Neural progenitor cell (in vitro differentiated cells): ENCODE data around the gene CCDC6. TPM values are rescaled to one million over a fixed set of nuclear protein-coding genes. Genes with fewer than 3 reads are reported as not detected.

Experiments used
- DNase-seq: peaks from one replicate; pipeline ENCODE4 v3.0.0-alpha.2; 2016; ENCODE audit warnings: low spot score
- H2AFZ ChIP-seq: fragments of 200-600 bp; sonication (generic); replicated peaks from 2 replicates; pipeline ENCODE4 v1.6.1; 2016; ENCODE audit warnings: antibody characterized with exemption
- H3F3A ChIP-seq: fragments of 200-600 bp; sonication (generic); 2 replicates; pipeline ENCODE4 v1.6.1; 2016; ENCODE audit warnings: antibody characterized with exemption, low read depth
- H3K27ac ChIP-seq: fragments of 200-600 bp; sonication (generic); 2 replicates; pipeline ENCODE4 v1.5.1; 2016; ENCODE audit warnings: mild to moderate bottlenecking
- H3K27me3 ChIP-seq: fragments of 200-600 bp; sonication (generic); 2 replicates; pipeline ENCODE4 v1.6.1; 2016; ENCODE audit warnings: mild to moderate bottlenecking, moderate library complexity
- H3K36me3 ChIP-seq: fragments of 200-600 bp; sonication (generic); 2 replicates; pipeline ENCODE4 v1.5.1; 2016
- H3K4me1 ChIP-seq: fragments of 200-600 bp; sonication (generic); 2 replicates; pipeline ENCODE4 v1.6.1; 2016; ENCODE audit warnings: mixed run types
- H3K4me2 ChIP-seq: fragments of 200-600 bp; sonication (generic); 2 replicates; pipeline ENCODE4 v1.6.1; 2016
- H3K4me3 ChIP-seq: fragments of 200-600 bp; sonication (generic); 2 replicates; pipeline ENCODE4 v1.5.1; 2016
- H3K79me2 ChIP-seq: fragments of 200-600 bp; sonication (generic); 2 replicates; pipeline ENCODE4 v1.6.1; 2016; ENCODE audit warnings: low read depth
- H3K9ac ChIP-seq: fragments of 200-600 bp; sonication (generic); 2 replicates; pipeline ENCODE4 v1.6.1; 2016
- H3K9me3 ChIP-seq: fragments of 200-600 bp; sonication (generic); 2 replicates; pipeline ENCODE4 v1.5.1; 2016; ENCODE audit warnings: low read depth
- H4K20me1 ChIP-seq: fragments of 200-600 bp; sonication (generic); 2 replicates; pipeline ENCODE4 v1.6.1; 2016; ENCODE audit warnings: low read depth
- H3K27ac Mint-ChIP-seq: 3 replicates; pipeline ENCODE4 v1.8.0; 2021; ENCODE audit warnings: mixed read lengths
- H3K27me3 Mint-ChIP-seq: 2 replicates; pipeline ENCODE4 v1.8.0; 2022; ENCODE audit warnings: low read depth, mild to moderate bottlenecking, inconsistent platforms, moderate library complexity, mixed read lengths; ENCODE audit not compliant: insufficient read depth
- H3K36me3 Mint-ChIP-seq: 3 replicates; pipeline ENCODE4 v1.8.0; 2021; ENCODE audit warnings: mixed read lengths
- H3K4me1 Mint-ChIP-seq: 3 replicates; pipeline ENCODE4 v1.8.0; 2021; ENCODE audit warnings: mixed read lengths
- H3K4me3 Mint-ChIP-seq: 3 replicates; pipeline ENCODE4 v1.8.0; 2021; ENCODE audit warnings: mild to moderate bottlenecking, moderate library complexity, mixed read lengths
- H3K9me3 Mint-ChIP-seq: 3 replicates; pipeline ENCODE4 v1.8.0; 2020; ENCODE audit warnings: mixed read lengths
- CTCF ChIP-seq: fragments of 200-600 bp; sonication (generic); IDR thresholded peaks from 2 replicates; pipeline ENCODE4 v1.5.1; 2017; ENCODE audit warnings: antibody characterized with exemption, mild to moderate bottlenecking
- EZH2 ChIP-seq: fragments of 200-600 bp; sonication (generic); IDR thresholded peaks from 2 replicates; pipeline ENCODE4 v1.6.1; 2017; ENCODE audit warnings: antibody characterized with exemption, mild to moderate bottlenecking, moderate library complexity
- EZH2phosphoT487 ChIP-seq: fragments of 200-600 bp; sonication (generic); IDR thresholded peaks from 2 replicates; pipeline ENCODE4 v1.6.1; 2017; ENCODE audit warnings: antibody characterized with exemption
- total RNA-seq: library from RNA; depleted of rRNA; stranded (reverse); fragments of >200 nt; gene quantifications from 2 replicates; pipeline ENCODE4 v1.2.3, GENCODE V29; 2015; ENCODE audit warnings: low replicate concordance

CCDC6 gene
- total RNA-seq, 1 donor from 2014 or later = 29.4 TPM

GRCh38 chr10:59879363-59879913, 26.9 kb downstream of the CCDC6 start:
- H4K20me1 ChIP-seq = peaks cover 28% of the 10 kb centered on the region

GRCh38 chr10:59878915-59879314, 27.4 kb downstream of the CCDC6 start:
- H3K27ac ChIP-seq = no peak overlapping the region
- TF ChIP-seq EZH2phosphoT487 (no peak), EZH2 (no peak), CTCF (no peak)
- no peaks in the 10 kb centered on the region for H3K27me3 Mint-ChIP-seq
- no peaks in the 10 kb centered on the region for H3K4me1 Mint-ChIP-seq
- no peak overlapping the region for H2AFZ ChIP-seq
- DNase-seq = no peak
- no peak overlapping the region for H3K9ac ChIP-seq
- no peak overlapping the region for H3K4me3 ChIP-seq
- H3K27me3 ChIP-seq = no peaks in the 10 kb centered on the region
- peaks cover 9% of the 10 kb centered on the region for H3K36me3 Mint-ChIP-seq
- no peak overlapping the region for H3K4me3 Mint-ChIP-seq
- H3K79me2 ChIP-seq = peaks cover 94% of the 10 kb centered on the region
- H3K4me2 ChIP-seq = no peak overlapping the region
- peaks cover 8% of the 10 kb centered on the region for H3K9me3 Mint-ChIP-seq
- H3K27ac Mint-ChIP-seq = no peak overlapping the region
- peaks cover 16% of the 10 kb centered on the region for H3K4me1 ChIP-seq
- H3K36me3 ChIP-seq = no peaks in the 10 kb centered on the region
- no peaks in the 10 kb centered on the region for H3F3A ChIP-seq
- H3K9me3 ChIP-seq = no peaks in the 10 kb centered on the region
- H4K20me1 ChIP-seq = peaks cover 24% of the 10 kb centered on the region

More at GRCh38 chr10:59879363-59879913, 26.9 kb downstream of the CCDC6 start:
- peaks cover 4% of the 10 kb centered on the region for H3K36me3 ChIP-seq
- no peaks in the 10 kb centered on the region for H3K27me3 ChIP-seq
- H3K4me1 Mint-ChIP-seq = no peaks in the 10 kb centered on the region
- no peak overlapping the region for H2AFZ ChIP-seq
- H3K9me3 ChIP-seq = no peaks in the 10 kb centered on the region
- no peak overlapping the region for H3K4me3 Mint-ChIP-seq
- no peak for DNase-seq
- peaks cover 94% of the 10 kb centered on the region for H3K79me2 ChIP-seq
- no peak overlapping the region for H3K27ac Mint-ChIP-seq
- H3F3A ChIP-seq = no peaks in the 10 kb centered on the region
- H3K27me3 Mint-ChIP-seq = no peaks in the 10 kb centered on the region
- no peak overlapping the region for H3K9ac ChIP-seq
- H3K4me1 ChIP-seq = peaks cover 22% of the 10 kb centered on the region
- no peak overlapping the region for H3K27ac ChIP-seq
- TF ChIP-seq EZH2 = no peak
- TF ChIP-seq CTCF = no peak
- TF ChIP-seq EZH2phosphoT487 = no peak
- peaks cover 12% of the 10 kb centered on the region for H3K36me3 Mint-ChIP-seq
- no peak overlapping the region for H3K4me3 ChIP-seq
- H3K4me2 ChIP-seq = no peak overlapping the region
- peaks cover 8% of the 10 kb centered on the region for H3K9me3 Mint-ChIP-seq

DNA sequence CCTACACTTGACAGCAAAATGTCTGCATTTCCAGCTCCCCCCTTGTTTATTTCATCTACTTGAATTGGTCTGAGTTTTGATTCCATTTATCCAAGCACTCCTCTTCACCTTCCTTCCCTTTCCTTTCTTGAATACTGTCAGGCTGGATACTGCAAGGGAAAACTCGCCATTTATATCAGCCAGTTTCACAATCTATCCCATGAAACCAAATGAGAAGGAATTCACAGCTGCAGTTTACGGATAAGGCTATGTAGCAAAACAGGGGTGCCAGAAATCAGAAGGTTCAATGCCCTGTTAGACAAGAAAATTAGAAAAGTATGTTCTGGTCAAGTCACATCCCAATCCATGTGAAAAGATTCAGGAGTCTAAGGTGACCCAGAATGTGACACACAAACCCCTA, 28.1 kb downstream of the CCDC6 start:
- Histone ChIP-seq H3F3A (no peaks in the 10 kb centered on the region), H3K27ac (no peak overlapping the region), H3K4me2 (no peak overlapping the region), H2AFZ (no peak overlapping the region), H3K4me3 (no peak overlapping the region), H3K36me3 (no peaks in the 10 kb centered on the region), H3K4me1 (peaks cover 14% of the 10 kb centered on the region), H3K9me3 (no peaks in the 10 kb centered on the region), H4K20me1 (peaks cover 21% of the 10 kb centered on the region), H3K79me2 (peaks cover 94% of the 10 kb centered on the region), H3K9ac (no peak overlapping the region), H3K27me3 (no peaks in the 10 kb centered on the region)
- DNase-seq = no peak
- Mint-ChIP-seq H3K27me3 (no peaks in the 10 kb centered on the region), H3K4me3 (no peak overlapping the region), H3K9me3 (peaks cover 8% of the 10 kb centered on the region), H3K27ac (no peak overlapping the region), H3K36me3 (peaks cover 9% of the 10 kb centered on the region), H3K4me1 (no peaks in the 10 kb centered on the region)
- TF ChIP-seq EZH2 = no peak
- TF ChIP-seq EZH2phosphoT487 = no peak
- TF ChIP-seq CTCF = no peak
